Measurements from ENCODE around the gene LIPC.

LIPC gene

DNA sequence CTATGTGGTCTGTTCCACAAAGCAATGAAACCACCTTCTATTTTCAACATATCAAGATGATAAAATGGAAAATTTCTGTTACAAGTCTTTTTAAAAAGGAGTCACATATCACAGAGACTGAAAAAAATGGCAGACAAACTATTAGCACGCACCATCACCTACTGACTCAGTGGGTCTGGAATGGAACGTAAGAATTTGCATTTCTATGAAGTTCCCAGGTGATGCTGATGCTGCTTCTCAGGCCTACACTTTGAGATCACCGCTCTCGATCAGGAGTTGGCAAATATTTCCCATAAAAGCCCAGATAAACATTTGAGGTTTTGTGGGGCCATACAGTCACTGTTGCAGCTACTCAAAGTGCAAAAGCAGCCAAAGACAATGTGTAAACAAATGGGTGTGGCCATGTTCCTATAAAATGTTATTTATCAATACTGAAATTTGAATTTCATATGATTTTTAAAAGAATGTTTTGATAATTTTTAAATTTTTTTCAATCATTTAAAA lies 174.8 kb downstream of the LIPC start:
- TF ChIP-seq CTCF (IDR thresholded peaks at IDR 0.05; ENCODE audit: insufficient read depth, missing control alignments), result no peak
- DNase-seq (ENCODE audit: insufficient read length, low spot score), result no peak
- no peak for FAIRE-seq

GRCh38 chr15:58608129-58608590 lies 176.4 kb downstream of the LIPC start:
- FAIRE-seq, result no peak
- no peak for DNase-seq (ENCODE audit: insufficient read length, low spot score)
- no peak for TF ChIP-seq CTCF (IDR thresholded peaks at IDR 0.05; ENCODE audit: insufficient read depth, missing control alignments)

DNA sequence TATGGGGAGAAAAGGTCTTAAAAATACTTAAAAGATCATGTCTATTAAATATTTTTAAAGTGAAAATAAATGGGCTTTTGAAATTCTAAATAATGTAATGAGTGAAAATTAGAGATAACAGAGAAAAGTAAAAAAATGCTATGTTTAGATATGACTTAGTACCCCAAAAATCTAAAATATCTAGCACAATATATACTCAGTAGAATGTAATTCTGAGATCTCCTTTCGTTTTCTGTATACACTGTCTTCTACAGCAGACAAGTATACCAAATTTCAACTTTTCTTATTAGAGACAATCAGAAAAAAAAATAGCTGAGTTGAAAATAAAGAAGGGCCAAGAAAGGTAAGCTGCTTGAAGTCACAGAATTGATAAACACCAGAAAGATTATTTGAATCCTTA lies 176.9 kb downstream of the LIPC start:
- FAIRE-seq (no peak), DNase-seq (ENCODE audit: insufficient read length, low spot score) (no peak)

GRCh38 chr15:58611731-58612676 lies 180.2 kb downstream of the LIPC start:
- FAIRE-seq, result no peak
- TF ChIP-seq CTCF (IDR thresholded peaks at IDR 0.05; ENCODE audit: insufficient read depth, missing control alignments), result no peak
- DNase-seq (ENCODE audit: insufficient read length, low spot score), result no peak

More for the DNA sequence above, 176.9 kb downstream of the LIPC start:
- TF ChIP-seq CTCF (IDR thresholded peaks at IDR 0.05; ENCODE audit: insufficient read depth, missing control alignments), result no peak

GRCh38 chr15:58616171-58616570 lies 184.4 kb downstream of the LIPC start:
- TF ChIP-seq CTCF (IDR thresholded peaks at IDR 0.05; ENCODE audit: insufficient read depth, missing control alignments), result no peak
- FAIRE-seq, result no peak

More at GRCh38 chr15:58616171-58616570, 184.4 kb downstream of the LIPC start:
- DNase-seq (ENCODE audit: insufficient read length, low spot score), result no peak

Measured in D721Med (cell line).